OCI-LY1 (cell line): ENCODE data around the gene ZNF593.

Source experiments
- H2AFZ ChIP-seq: fragments of 200-600 bp; sonication (generic), shearing (Covaris generic); 2 replicates; pipeline ENCODE4 v1.6.0; 2014; ENCODE audit warnings: antibody characterized with exemption, mild to moderate bottlenecking, low read length
- H3F3A ChIP-seq: fragments of 200-600 bp; sonication (generic), shearing (Covaris generic); 2 replicates; pipeline ENCODE4 v1.6.0; 2014; ENCODE audit warnings: mild to moderate bottlenecking, antibody characterized with exemption, low read length, moderate library complexity; ENCODE audit not compliant: insufficient read depth
- H3K27ac ChIP-seq: fragments of 200-600 bp; sonication (generic); 2 replicates; pipeline ENCODE4 v1.5.1; 2014; ENCODE audit warnings: low read length, mixed run types, mild to moderate bottlenecking, low read depth; ENCODE audit not compliant: poor library complexity, severe bottlenecking
- H3K27me3 ChIP-seq: fragments of 200-600 bp; sonication (generic); 2 replicates; pipeline ENCODE4 v1.6.0; 2014; ENCODE audit warnings: antibody characterized with exemption, mild to moderate bottlenecking, low read length, moderate library complexity; ENCODE audit not compliant: insufficient read depth
- H3K36me3 ChIP-seq: fragments of 200-600 bp; sonication (generic); 2 replicates; pipeline ENCODE4 v1.6.1; 2014; ENCODE audit warnings: mild to moderate bottlenecking, antibody characterized with exemption, low read length, moderate library complexity, mixed read lengths; ENCODE audit not compliant: insufficient read depth
- H3K4me1 ChIP-seq: fragments of 200-600 bp; sonication (generic); 2 replicates; pipeline ENCODE4 v1.5.1; 2014; ENCODE audit warnings: mild to moderate bottlenecking, low read length, moderate library complexity; ENCODE audit not compliant: insufficient read depth, severe bottlenecking
- H3K4me2 ChIP-seq: fragments of 200-600 bp; sonication (generic), shearing (Covaris generic); 2 replicates; pipeline ENCODE4 v1.6.1; 2014; ENCODE audit warnings: low read length
- H3K4me3 ChIP-seq: fragments of 200-600 bp; sonication (generic); 2 replicates; pipeline ENCODE4 v1.5.1; 2014; ENCODE audit warnings: low read length, low read depth, mild to moderate bottlenecking, mixed read lengths; ENCODE audit not compliant: poor library complexity, severe bottlenecking
- H3K79me2 ChIP-seq: fragments of 200-600 bp; shearing (Covaris generic); 2 replicates; pipeline ENCODE4 v1.6.1; 2016; ENCODE audit warnings: mixed run types, low read length, mixed read lengths; ENCODE audit not compliant: insufficient read depth
- H3K9ac ChIP-seq: fragments of 200-600 bp; sonication (generic), shearing (Covaris generic); 2 replicates; pipeline ENCODE4 v1.6.1; 2014; ENCODE audit warnings: mild to moderate bottlenecking, low read length, mixed read lengths
- H3K9me2 ChIP-seq: fragments of 200-600 bp; sonication (generic), shearing (Covaris generic); 2 replicates; pipeline ENCODE4 v1.6.1; 2014; ENCODE audit warnings: low read depth, mild to moderate bottlenecking, low read length, mixed read lengths
- H3K9me3 ChIP-seq: fragments of 200-600 bp; shearing (Covaris generic); 2 replicates; pipeline ENCODE4 v1.6.1; 2014; ENCODE audit warnings: low read length, mixed read lengths
- H4K20me1 ChIP-seq: fragments of 200-600 bp; sonication (generic), shearing (Covaris generic); 2 replicates; pipeline ENCODE4 v1.6.0; 2016; ENCODE audit warnings: mild to moderate bottlenecking, low read length; ENCODE audit not compliant: insufficient read depth
- EZH2 ChIP-seq: fragments of 200-600 bp; sonication (generic), shearing (Covaris generic); IDR thresholded peaks from 2 replicates; pipeline ENCODE4 v1.8.0; 2017; ENCODE audit warnings: borderline replicate concordance, mixed run types, mild to moderate bottlenecking, antibody characterized with exemption, low read length, moderate library complexity, mixed read lengths
- TF ChIP-seq, protein P1 (sequence below): fragments of 200-600 bp; sonication (generic), shearing (Covaris generic); IDR thresholded peaks from 2 replicates; pipeline ENCODE4 v1.5.1; 2017; ENCODE audit warnings: mild to moderate bottlenecking, antibody characterized with exemption, low read length, moderate library complexity, mixed read lengths

ZNF593 gene

DNA sequence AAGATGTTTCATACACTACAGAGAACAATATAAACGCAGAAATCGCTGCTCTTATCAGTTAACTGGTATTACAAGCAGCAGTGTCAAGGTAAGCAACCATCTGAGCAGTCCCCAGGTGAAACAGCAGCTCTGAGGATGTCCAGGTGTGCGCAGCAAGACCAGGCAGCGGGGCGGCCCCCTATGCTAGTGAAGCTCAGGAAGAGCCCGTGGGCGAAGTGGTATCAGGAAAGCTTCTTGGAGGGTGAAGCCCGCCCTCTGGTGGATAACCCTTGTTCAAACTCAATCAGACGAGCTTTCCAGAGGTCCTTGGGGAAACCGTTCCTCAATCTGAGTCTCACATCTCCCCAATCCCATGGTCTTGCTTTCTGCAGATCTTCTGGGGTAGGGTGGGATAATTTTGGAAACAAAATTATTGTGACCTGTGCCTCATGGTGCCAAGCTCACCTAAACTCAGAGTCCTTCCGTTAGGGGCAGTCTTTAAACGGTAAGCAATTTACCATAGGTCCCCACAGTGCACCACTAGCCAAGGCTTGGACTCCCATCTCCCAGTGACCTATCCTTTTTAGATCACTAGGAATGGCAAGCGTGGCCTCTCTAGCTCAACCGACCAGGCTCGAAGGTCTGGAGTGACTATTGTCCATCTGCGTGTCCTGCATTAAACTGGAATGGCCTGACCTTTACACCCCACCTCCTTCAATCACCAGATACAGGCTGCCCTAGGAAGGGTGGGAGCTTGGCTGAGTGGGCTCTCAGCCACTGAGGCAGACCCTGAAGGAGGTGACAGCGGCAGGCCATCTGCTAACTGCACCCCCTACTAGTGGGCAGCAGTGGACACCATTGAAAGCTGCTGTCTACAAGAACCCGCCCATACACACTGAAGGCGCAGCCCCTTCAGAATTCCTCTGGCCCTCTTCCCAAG is 24.4 kb upstream of the ZNF593 start:
- H3K4me3 ChIP-seq: no peak overlapping the region
- H2AFZ ChIP-seq: no peak overlapping the region
- no peak overlapping the region for H3K9ac ChIP-seq
- H3K27me3 ChIP-seq: peaks cover 9% of the 10 kb centered on the region; the same call in 1 of the 2 replicates
- no peaks in the 10 kb centered on the region for H4K20me1 ChIP-seq
- H3K9me2 ChIP-seq: no peaks in the 10 kb centered on the region
- H3K4me1 ChIP-seq: no peaks in the 10 kb centered on the region
- no peaks in the 10 kb centered on the region for H3F3A ChIP-seq
- no peak overlapping the region for H3K4me2 ChIP-seq
- H3K79me2 ChIP-seq: no peaks in the 10 kb centered on the region
- no peaks in the 10 kb centered on the region for H3K9me3 ChIP-seq
- H3K27ac ChIP-seq: no peak overlapping the region
- no peaks in the 10 kb centered on the region for H3K36me3 ChIP-seq
- TF ChIP-seq EZH2: no peak
- TF ChIP-seq, protein P1, sequence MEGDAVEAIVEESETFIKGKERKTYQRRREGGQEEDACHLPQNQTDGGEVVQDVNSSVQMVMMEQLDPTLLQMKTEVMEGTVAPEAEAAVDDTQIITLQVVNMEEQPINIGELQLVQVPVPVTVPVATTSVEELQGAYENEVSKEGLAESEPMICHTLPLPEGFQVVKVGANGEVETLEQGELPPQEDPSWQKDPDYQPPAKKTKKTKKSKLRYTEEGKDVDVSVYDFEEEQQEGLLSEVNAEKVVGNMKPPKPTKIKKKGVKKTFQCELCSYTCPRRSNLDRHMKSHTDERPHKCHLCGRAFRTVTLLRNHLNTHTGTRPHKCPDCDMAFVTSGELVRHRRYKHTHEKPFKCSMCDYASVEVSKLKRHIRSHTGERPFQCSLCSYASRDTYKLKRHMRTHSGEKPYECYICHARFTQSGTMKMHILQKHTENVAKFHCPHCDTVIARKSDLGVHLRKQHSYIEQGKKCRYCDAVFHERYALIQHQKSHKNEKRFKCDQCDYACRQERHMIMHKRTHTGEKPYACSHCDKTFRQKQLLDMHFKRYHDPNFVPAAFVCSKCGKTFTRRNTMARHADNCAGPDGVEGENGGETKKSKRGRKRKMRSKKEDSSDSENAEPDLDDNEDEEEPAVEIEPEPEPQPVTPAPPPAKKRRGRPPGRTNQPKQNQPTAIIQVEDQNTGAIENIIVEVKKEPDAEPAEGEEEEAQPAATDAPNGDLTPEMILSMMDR: peak; percentile 85

DNA sequence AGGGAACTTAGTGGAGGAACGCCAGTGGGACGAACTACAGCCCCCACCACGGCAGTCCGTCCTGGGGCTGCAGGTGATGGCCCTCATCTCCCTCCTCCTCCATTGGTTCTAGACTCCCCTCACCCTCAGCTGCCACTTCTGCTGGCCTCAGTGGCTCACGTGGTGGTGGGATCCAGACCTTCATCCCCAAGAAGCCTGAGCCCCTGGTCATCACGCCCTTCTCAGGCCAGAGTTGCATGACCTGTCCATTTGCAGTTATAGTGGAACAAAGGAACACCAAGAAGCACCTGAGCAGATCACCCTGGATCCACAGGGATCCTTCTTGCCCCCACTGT is 23.8 kb upstream of the ZNF593 start:
- no peaks in the 10 kb centered on the region for H4K20me1 ChIP-seq
- no peaks in the 10 kb centered on the region for H3K4me1 ChIP-seq
- TF ChIP-seq, protein P1: no peak
- TF ChIP-seq EZH2: no peak
- H3K9ac ChIP-seq: no peak overlapping the region
- H3K4me3 ChIP-seq: no peak overlapping the region
- H3K27ac ChIP-seq: no peak overlapping the region
- H3K79me2 ChIP-seq: no peaks in the 10 kb centered on the region
- H3K27me3 ChIP-seq: peaks cover 9% of the 10 kb centered on the region; the same call in 1 of the 2 replicates
- H3K9me2 ChIP-seq: no peaks in the 10 kb centered on the region
- no peaks in the 10 kb centered on the region for H3F3A ChIP-seq
- no peaks in the 10 kb centered on the region for H3K36me3 ChIP-seq
- no peaks in the 10 kb centered on the region for H3K9me3 ChIP-seq
- H3K4me2 ChIP-seq: no peak overlapping the region
- H2AFZ ChIP-seq: no peak overlapping the region

DNA sequence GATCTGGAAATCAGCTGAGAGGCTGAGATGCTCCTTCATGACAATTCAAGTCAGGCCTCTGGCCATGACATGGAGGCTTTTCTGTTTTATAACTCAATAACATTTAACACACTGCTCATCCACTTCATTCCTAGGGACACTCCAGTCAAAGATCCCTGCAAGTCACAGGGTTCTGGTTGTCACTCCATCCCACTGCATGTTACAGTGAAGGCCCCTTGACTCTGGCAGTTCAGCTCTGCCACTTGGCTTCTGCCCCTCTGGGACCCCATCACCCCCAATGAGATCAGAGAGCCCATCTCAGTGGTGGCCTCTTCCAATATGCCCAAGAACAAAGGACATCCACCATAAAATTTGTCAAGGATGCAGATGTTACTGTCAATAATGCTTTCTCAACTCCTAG is 20.8 kb upstream of the ZNF593 start:
- no peaks in the 10 kb centered on the region for H3K9me3 ChIP-seq
- H4K20me1 ChIP-seq: no peaks in the 10 kb centered on the region
- TF ChIP-seq, protein P1: no peak
- no peak for TF ChIP-seq EZH2
- H3K4me1 ChIP-seq: no peaks in the 10 kb centered on the region
- no peaks in the 10 kb centered on the region for H3K9me2 ChIP-seq
- no peak overlapping the region for H3K9ac ChIP-seq
- H3K27me3 ChIP-seq: peaks cover 9% of the 10 kb centered on the region; the same call in 1 of the 2 replicates
- no peaks in the 10 kb centered on the region for H3K79me2 ChIP-seq
- H3K4me3 ChIP-seq: no peak overlapping the region
- no peaks in the 10 kb centered on the region for H3F3A ChIP-seq
- no peak overlapping the region for H3K27ac ChIP-seq
- no peak overlapping the region for H3K4me2 ChIP-seq
- H3K36me3 ChIP-seq: no peaks in the 10 kb centered on the region
- no peak overlapping the region for H2AFZ ChIP-seq
